Measurements from ENCODE around the gene ST8SIA3. TPM values are rescaled to one million over a fixed set of nuclear protein-coding genes. Genes with fewer than 3 reads are reported as not detected.
"Not testable (repeated sequence)": the region's sequence is repeated elsewhere in the genome, so short reads cannot be mapped to it uniquely, and the experiment has no call there.

Gene ST8SIA3
- total RNA-seq, 2 experiments from 2014 or later, result not detected

DNA sequence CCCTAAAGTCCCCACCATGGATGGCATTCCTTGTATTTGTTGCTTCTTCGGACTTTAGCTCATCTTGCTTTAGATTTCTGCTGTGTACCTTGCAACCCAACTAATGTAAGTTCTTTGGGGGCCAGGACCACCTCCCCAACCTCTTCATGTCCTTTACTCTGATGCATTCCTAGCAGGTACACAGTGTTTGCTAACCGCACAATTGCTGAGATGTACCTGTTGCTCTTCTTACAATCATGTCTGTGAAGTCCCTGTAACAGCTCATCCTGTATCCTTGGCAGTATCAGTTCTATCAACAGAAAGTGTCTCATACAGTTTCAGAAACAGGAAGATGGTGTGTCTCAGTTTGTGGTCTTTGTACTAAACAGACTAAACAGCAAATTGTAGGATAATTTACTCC is 24.1 kb downstream of the ST8SIA3 start:
- Mint-ChIP-seq H3K9me3 (no peaks in the 10 kb centered on the region), H3K4me1 (ENCODE audit: low read depth) (no peaks in the 10 kb centered on the region), H3K4me3 (no peak overlapping the region), H3K27me3 (peaks cover 9% of the 10 kb centered on the region), H3K27ac (no peak overlapping the region), H3K36me3 (no peaks in the 10 kb centered on the region)
- DNase-seq, result no peak
- CTCF ChIA-PET, result no interaction called here
- POLR2A ChIA-PET, result no interaction called here
- intact Hi-C loops (cut with micrococcal nuclease), result no loop called here

- Mint-ChIP-seq H3K9me3 (no peaks in the 10 kb centered on the region), H3K27ac (no peak overlapping the region), H3K4me3 (no peak overlapping the region), H3K4me1 (ENCODE audit: low read depth) (no peaks in the 10 kb centered on the region), H3K27me3 (peaks cover 7% of the 10 kb centered on the region), H3K36me3 (no peaks in the 10 kb centered on the region)
- CTCF ChIA-PET, result no interaction called here
- no peak for DNase-seq
- intact Hi-C loops (cut with micrococcal nuclease), result no loop called here
- POLR2A ChIA-PET, result no interaction called here
Measured at GRCh38 chr18:57389271-57389670, 36.9 kb downstream of the ST8SIA3 start.

DNA sequence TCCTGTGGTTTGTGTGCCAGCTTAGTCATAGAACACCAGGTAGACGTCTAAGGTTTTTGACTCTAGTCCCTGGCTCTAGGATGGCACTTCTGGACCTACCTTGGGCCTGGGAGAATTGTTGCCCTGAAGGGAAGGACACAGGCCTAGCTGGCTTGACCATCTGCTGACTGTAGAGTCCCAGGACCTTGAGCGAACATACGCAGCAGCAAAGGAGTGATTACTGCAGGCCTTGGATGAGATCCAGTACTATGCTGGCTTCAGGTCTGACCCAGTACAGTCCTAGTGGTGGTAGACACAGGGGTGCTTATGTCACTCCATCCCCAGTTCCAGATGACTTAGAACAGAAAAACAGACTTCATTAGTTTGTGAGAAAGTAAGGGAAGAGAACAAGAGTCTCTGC is 37.7 kb downstream of the ST8SIA3 start:
- no peak overlapping the region for H3K27ac Mint-ChIP-seq
- CTCF ChIA-PET, result no interaction called here
- H3K4me1 Mint-ChIP-seq (ENCODE audit: low read depth), result no peaks in the 10 kb centered on the region
- H3K27me3 Mint-ChIP-seq, result peaks cover 7% of the 10 kb centered on the region
- DNase-seq, result no peak
- H3K36me3 Mint-ChIP-seq, result no peaks in the 10 kb centered on the region
- POLR2A ChIA-PET, result no interaction called here
- intact Hi-C loops (cut with micrococcal nuclease), result no loop called here
- peaks cover 4% of the 10 kb centered on the region for H3K9me3 Mint-ChIP-seq
- H3K4me3 Mint-ChIP-seq, result no peak overlapping the region

- POLR2A ChIA-PET; H3K27me3 Mint-ChIP-seq; DNase-seq; H3K36me3 Mint-ChIP-seq; intact Hi-C loops (cut with micrococcal nuclease); H3K27ac Mint-ChIP-seq; H3K4me1 Mint-ChIP-seq (ENCODE audit: low read depth); H3K4me3 Mint-ChIP-seq; CTCF ChIA-PET: not testable (repeated sequence)
- peaks cover 16% of the 10 kb centered on the region for H3K9me3 Mint-ChIP-seq
Measured at GRCh38 chr18:57394749-57395148, 42.4 kb downstream of the ST8SIA3 start.

DNA sequence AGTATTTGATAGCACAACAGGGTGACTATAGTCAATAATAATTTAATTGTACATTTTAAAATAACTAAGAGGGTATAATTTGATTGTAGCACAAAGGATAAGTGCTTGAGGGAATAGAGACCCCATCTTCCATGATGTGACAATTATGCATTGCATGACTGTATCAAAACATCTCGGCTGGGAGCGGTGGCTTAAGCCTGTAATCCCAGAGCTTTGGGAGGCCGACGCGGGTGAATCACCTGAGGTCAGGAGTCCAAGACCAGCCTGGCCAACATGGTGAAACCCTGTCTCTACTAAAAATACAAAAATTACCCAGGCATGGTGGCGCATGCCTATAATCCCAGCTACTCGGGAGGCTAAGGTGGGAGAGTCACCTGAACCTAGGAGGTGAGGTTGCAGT is 44.5 kb downstream of the ST8SIA3 start:
- intact Hi-C loops (cut with micrococcal nuclease); CTCF ChIA-PET; POLR2A ChIA-PET; H3K36me3 Mint-ChIP-seq; H3K4me1 Mint-ChIP-seq (ENCODE audit: low read depth); H3K4me3 Mint-ChIP-seq; DNase-seq; H3K27me3 Mint-ChIP-seq; H3K27ac Mint-ChIP-seq: not testable (repeated sequence)
- peaks cover 16% of the 10 kb centered on the region for H3K9me3 Mint-ChIP-seq

GRCh38 chr18:57397440-57398132 is 45.2 kb downstream of the ST8SIA3 start:
- POLR2A ChIA-PET, result no interaction called here
- Mint-ChIP-seq H3K27ac (no peak overlapping the region), H3K36me3 (no peaks in the 10 kb centered on the region), H3K27me3 (peaks cover 4% of the 10 kb centered on the region), H3K9me3 (peaks cover 16% of the 10 kb centered on the region), H3K4me3 (no peak overlapping the region), H3K4me1 (ENCODE audit: low read depth) (no peaks in the 10 kb centered on the region)
- intact Hi-C loops (cut with micrococcal nuclease), result no loop called here
- CTCF ChIA-PET, result no interaction called here
- DNase-seq, result no peak

- H3K4me1 Mint-ChIP-seq (ENCODE audit: low read depth), result no peaks in the 10 kb centered on the region
- no peak overlapping the region for H3K27ac Mint-ChIP-seq
- no peaks in the 10 kb centered on the region for H3K36me3 Mint-ChIP-seq
- intact Hi-C loops (cut with micrococcal nuclease), result no loop called here
- H3K27me3 Mint-ChIP-seq, result peaks cover 1% of the 10 kb centered on the region
- no peak overlapping the region for H3K4me3 Mint-ChIP-seq
- ChIA-PET POLR2A (no interaction called here), CTCF (no interaction called here)
- H3K9me3 Mint-ChIP-seq, result no peaks in the 10 kb centered on the region
- no peak for DNase-seq
Measured at GRCh38 chr18:57404345-57404744, 52.0 kb downstream of the ST8SIA3 start.

DNA sequence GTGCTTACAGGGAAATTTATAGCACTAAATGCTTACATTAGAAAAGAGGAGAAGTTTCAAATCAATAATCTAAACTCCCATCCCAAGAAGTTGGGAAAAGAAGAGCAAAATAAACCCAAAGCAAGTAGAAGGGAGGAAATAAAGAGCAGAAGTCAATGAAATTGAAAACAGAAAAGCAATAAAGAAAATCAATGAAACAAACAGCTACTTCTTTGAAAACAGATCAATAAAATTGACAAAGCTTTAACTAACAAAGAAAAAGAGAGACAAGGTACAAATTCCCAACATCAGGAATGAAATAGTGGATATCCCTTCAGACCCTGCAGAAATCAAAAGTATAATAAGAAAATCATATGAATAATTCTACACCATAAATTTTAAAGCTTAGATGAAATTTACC is 57.3 kb downstream of the ST8SIA3 start:
- H3K36me3 Mint-ChIP-seq, result no peaks in the 10 kb centered on the region
- H3K27ac Mint-ChIP-seq, result no peak overlapping the region
- no peak for DNase-seq
- H3K4me3 Mint-ChIP-seq, result no peak overlapping the region
- no peaks in the 10 kb centered on the region for H3K9me3 Mint-ChIP-seq
- POLR2A ChIA-PET, result no interaction called here
- CTCF ChIA-PET, result no interaction called here
- no peaks in the 10 kb centered on the region for H3K27me3 Mint-ChIP-seq
- intact Hi-C loops (cut with micrococcal nuclease), result no loop called here
- H3K4me1 Mint-ChIP-seq (ENCODE audit: low read depth), result no peaks in the 10 kb centered on the region

- DNase-seq, result no peak
- Mint-ChIP-seq H3K4me1 (ENCODE audit: low read depth) (no peaks in the 10 kb centered on the region), H3K4me3 (no peak overlapping the region), H3K27ac (no peak overlapping the region), H3K9me3 (no peaks in the 10 kb centered on the region), H3K36me3 (no peaks in the 10 kb centered on the region), H3K27me3 (no peaks in the 10 kb centered on the region)
- POLR2A ChIA-PET, result no interaction called here
- CTCF ChIA-PET, result no interaction called here
- intact Hi-C loops (cut with micrococcal nuclease), result no loop called here
Measured at GRCh38 chr18:57410749-57411148, 58.4 kb downstream of the ST8SIA3 start.

DNA sequence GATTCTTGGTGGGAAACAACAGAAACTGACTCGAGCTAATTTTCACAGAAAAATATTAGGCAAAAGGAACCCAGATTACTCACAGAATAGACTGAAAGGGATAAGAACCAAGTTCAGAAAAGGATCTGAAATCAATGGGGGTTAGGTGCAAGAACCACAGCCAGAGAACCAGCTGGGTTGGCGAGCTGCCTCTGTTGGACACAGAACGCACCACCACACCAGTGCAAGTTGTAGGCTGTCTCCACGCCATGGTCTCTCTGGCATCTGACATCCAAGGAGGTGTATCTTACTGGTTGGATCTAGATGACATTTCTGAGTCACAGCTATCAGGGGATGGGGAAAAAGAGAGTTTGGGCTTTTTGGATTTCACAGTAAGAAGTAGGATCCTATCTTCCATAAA is 64.2 kb downstream of the ST8SIA3 start:
- POLR2A ChIA-PET, result no interaction called here
- DNase-seq, result no peak
- H3K4me3 Mint-ChIP-seq, result no peak overlapping the region
- H3K27me3 Mint-ChIP-seq, result peaks cover 6% of the 10 kb centered on the region
- peaks cover 7% of the 10 kb centered on the region for H3K9me3 Mint-ChIP-seq
- CTCF ChIA-PET, result no interaction called here
- H3K27ac Mint-ChIP-seq, result no peak overlapping the region
- intact Hi-C loops (cut with micrococcal nuclease), result no loop called here
- H3K36me3 Mint-ChIP-seq, result no peaks in the 10 kb centered on the region
- no peaks in the 10 kb centered on the region for H3K4me1 Mint-ChIP-seq (ENCODE audit: low read depth)

Other genes with a start within 250 kb of the ST8SIA3 start
- gene BOD1L2, start 205.5 kb upstream of the ST8SIA3 start, total RNA-seq, result not detected
- under 1 TPM in 1 of 2 experiments, not detected in 1; 0.02 TPM for gene ONECUT2, start 82.8 kb downstream of the ST8SIA3 start, total RNA-seq
- 10 to 100 TPM; 17.5 to 20.2 TPM for gene FECH, start 234.1 kb downstream of the ST8SIA3 start, total RNA-seq